Measurements from ENCODE around the gene ABHD6. TPM values are rescaled to one million over a fixed set of nuclear protein-coding genes. Genes with fewer than 3 reads are reported as not detected.

The ABHD6 gene
- total RNA-seq, 1 donor = 5.5 TPM

DNA sequence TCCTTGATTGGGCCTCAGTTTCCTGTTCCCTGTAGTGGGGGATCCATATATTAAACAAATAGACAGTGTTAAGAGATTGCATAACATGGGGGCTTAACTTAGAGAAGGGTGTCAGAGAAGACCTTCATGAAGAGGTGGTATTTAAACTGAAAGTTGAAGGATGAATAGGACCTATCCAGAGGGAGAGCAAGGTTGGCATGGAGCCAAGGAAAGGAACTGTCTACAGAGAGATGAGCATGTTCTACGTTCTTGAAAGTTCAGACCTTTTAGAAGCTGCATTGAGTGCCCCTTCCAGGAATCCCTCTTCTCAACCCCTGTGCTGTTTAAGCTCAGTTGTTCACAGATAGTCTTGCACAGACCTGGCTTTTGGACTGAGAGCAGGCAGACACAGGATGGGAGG is 71.1 kb downstream of the ABHD6 start:
- no peak overlapping the region for H3K4me3 ChIP-seq (ENCODE audit: low read depth, low read length)
- DNase-seq (ENCODE audit: low read depth) = peak; percentile 32
- TF ChIP-seq, protein P1, sequence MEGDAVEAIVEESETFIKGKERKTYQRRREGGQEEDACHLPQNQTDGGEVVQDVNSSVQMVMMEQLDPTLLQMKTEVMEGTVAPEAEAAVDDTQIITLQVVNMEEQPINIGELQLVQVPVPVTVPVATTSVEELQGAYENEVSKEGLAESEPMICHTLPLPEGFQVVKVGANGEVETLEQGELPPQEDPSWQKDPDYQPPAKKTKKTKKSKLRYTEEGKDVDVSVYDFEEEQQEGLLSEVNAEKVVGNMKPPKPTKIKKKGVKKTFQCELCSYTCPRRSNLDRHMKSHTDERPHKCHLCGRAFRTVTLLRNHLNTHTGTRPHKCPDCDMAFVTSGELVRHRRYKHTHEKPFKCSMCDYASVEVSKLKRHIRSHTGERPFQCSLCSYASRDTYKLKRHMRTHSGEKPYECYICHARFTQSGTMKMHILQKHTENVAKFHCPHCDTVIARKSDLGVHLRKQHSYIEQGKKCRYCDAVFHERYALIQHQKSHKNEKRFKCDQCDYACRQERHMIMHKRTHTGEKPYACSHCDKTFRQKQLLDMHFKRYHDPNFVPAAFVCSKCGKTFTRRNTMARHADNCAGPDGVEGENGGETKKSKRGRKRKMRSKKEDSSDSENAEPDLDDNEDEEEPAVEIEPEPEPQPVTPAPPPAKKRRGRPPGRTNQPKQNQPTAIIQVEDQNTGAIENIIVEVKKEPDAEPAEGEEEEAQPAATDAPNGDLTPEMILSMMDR (IDR thresholded peaks at IDR 0.05; ENCODE audit: insufficient read depth, low read length) = no peak

DNA sequence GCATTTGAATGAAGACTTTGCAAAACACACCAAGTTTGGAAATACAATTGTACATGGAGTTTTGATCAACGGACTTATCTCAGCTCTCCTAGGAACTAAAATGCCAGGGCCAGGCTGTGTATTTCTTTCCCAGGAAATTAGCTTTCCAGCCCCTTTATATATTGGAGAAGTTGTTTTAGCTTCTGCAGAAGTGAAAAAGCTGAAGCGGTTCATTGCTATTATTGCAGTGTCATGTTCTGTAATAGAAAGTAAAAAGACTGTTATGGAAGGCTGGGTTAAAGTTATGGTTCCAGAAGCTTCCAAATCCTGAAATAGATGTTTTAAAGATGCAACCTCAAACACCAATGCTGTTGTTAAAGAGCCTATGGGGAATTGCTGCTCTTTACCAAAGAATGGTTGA is 80.2 kb downstream of the ABHD6 start:
- no peak for DNase-seq (ENCODE audit: low read depth)
- TF ChIP-seq, protein P1 (IDR thresholded peaks at IDR 0.05; ENCODE audit: insufficient read depth, low read length) = no peak
- H3K4me3 ChIP-seq (ENCODE audit: low read depth, low read length) = no peak overlapping the region

DNA sequence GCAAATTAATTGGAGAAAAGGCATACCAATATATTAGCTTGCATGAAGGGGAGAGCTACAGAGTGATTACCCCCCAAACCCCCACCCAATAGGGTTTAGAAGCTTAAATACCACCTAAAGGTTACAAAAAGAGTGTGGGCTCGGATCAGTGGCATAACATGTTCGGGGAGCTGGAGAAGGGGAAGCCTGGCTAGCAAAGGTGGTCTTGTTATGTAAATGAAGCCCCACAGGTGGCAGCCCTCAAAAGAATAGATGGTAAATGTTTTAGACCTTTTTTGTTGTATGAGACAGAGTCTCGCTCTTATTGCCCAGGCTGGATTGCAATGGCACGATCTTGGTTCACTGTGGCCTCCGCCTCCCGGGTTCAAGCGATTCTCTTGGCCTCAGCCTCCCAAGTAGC is 84.2 kb downstream of the ABHD6 start:
- TF ChIP-seq, protein P1 (IDR thresholded peaks at IDR 0.05; ENCODE audit: insufficient read depth, low read length) = no peak
- no peak for DNase-seq (ENCODE audit: low read depth)
- H3K4me3 ChIP-seq (ENCODE audit: low read depth, low read length) = no peak overlapping the region

DNA sequence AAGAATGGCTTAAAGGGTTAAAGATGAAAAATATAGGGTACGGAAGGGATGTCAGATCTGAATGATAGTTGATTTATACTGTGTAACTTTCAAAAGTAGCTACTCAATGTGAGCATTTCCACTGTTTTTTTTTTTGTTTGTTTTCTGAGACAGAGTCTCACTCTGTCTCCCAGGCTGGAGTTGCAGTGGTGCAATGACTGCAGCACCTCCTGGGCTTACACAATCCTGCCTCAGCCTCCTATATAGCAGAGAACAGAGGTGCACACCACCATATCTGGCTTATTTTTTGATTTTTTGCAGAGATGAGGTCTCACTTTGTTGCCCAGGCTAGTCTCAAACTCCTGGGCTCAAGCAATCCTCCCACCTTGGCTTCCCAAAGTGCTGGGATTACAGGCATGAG is 85.2 kb downstream of the ABHD6 start:
- H3K4me3 ChIP-seq (ENCODE audit: low read depth, low read length) = no peak overlapping the region
- DNase-seq (ENCODE audit: low read depth) = no peak
- TF ChIP-seq, protein P1 (IDR thresholded peaks at IDR 0.05; ENCODE audit: insufficient read depth, low read length) = no peak

DNA sequence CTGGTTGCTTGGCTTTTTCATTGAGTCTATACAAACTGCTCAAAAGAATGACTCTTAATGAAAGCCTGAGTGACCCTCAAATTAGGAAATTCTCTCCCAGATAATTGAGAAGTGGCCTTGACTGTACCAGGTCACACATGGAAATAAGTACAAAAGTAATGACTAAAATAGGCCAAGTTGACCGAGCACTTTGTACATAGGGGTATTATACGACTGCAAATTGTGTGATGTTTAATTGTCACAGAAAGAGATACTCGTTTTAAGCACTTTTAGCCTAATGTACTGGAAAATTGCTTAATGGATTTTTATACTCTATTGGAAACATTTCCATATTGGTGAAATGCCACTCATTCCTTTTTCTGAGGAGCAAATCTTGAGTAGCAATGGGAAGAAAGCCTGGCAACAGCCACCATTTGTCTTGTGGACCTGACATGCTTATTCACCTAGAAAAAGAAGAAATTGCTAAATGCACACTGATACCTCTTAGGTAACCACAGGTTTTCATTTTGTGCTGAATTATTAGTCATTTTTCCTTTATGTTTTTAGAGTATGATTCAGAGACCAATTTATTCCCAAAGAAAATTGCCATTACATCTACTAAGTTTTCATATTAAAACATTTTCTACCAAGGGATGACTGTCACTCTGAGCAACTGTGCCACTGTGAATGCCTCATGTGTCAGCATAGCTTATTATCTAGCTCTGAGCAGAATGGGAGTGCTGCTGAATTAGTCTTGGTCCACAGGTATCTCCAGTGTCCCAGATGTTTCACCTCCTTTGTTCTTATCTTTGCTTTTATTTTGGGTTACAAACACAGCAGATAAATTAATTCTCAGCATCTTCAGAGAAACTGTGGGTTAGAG is 86.2 kb downstream of the ABHD6 start:
- TF ChIP-seq, protein P1 (IDR thresholded peaks at IDR 0.05; ENCODE audit: insufficient read depth, low read length) = no peak
- no peak overlapping the region for H3K4me3 ChIP-seq (ENCODE audit: low read depth, low read length)
- DNase-seq (ENCODE audit: low read depth) = no peak

DNA sequence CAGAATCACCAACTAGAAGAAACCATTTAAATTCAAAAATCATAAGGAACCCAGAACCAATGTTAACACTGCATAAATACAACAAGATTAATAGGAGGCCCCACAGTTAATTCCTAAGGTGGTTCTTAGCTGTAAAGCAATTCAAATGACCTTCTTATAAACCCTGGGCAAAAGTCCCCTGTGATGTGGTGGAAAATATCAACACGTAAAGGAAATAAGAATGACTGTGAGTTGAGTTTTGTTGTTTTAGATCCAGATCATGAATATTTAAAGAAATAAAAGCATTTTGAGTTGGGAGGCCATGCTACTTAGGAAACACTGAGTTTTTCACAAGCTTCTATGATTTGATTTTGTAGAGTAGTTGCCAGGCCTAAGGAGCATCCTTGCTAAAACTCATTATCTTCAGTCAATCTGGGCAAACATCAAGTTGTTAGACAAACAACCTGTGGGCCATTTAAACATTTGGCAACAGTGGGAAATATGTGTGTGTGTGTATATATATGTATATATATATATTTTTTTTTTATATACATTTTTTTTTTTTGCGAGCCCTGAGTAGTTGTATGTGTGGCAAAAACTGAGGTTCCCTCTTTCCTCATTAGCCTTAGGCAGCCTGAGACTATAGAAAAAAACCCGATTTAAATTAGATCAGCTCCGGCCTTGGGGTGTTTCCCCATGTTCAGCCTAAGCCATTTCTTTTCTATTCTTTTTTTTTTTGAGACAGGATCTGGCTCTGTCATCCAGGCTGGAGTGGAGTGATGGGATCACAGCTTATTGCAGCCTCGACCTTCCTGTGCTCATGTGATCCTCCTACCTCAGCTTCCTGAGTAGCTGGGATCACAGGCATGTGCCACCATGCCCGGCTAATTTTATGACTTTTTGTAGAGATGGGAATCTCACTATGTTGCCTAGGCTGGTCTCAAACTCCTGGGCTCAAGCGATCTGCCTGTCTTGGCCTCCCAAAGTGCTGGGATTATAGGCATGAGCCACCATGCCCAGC is 87.1 kb downstream of the ABHD6 start:
- no peak overlapping the region for H3K4me3 ChIP-seq (ENCODE audit: low read depth, low read length)
- peak; percentile 18 for DNase-seq (ENCODE audit: low read depth)
- TF ChIP-seq, protein P1 (IDR thresholded peaks at IDR 0.05; ENCODE audit: insufficient read depth, low read length) = no peak
